ENCODE results near the gene OSBPL6.

Gene OSBPL6

GRCh38 chr2:178363252-178363651 is 168.9 kb downstream of the OSBPL6 start:
- Histone ChIP-seq H3K4me1 (ENCODE audit: control insufficient read depth, insufficient read depth, low read length) (no peaks in the 10 kb centered on the region), H3K4me3 (ENCODE audit: insufficient read depth, low read depth, low read length) (no peak overlapping the region), H3K9me3 (ENCODE audit: control insufficient read depth, low read length) (no peaks in the 10 kb centered on the region), H3K27me3 (ENCODE audit: control insufficient read depth, insufficient read depth, low read length, poor library complexity, severe bottlenecking) (no peaks in the 10 kb centered on the region), H3K27ac (ENCODE audit: insufficient read depth, low read depth, low read length, poor library complexity, severe bottlenecking) (no peak overlapping the region), H3K36me3 (ENCODE audit: control insufficient read depth, insufficient read depth, low read length) (no peaks in the 10 kb centered on the region)
- 97% methylated on average over 6 to 7 of the region's 7 CpGs for WGBS, 2 experiments

DNA sequence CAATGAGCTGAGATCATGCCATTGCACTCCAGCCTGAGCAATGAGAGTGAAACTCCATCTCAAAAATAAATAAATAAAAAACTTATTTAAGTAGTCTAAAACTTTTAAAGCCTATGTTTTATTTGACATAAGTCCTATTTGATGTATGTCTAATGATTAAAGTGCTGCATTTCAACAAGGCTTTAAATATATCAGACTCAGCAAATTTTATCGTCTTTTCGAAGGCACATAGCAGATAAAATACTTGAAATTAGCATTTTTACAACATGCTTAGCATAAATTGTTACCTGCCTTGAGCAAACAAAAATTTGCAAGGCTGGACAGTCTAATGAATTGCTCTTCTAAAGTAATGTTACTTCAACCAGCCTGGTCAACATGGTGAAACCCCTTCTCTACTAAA is 170.8 kb downstream of the OSBPL6 start:
- Histone ChIP-seq H3K36me3 (ENCODE audit: control insufficient read depth, insufficient read depth, low read length) (no peaks in the 10 kb centered on the region), H3K4me3 (ENCODE audit: insufficient read depth, low read depth, low read length) (no peak overlapping the region), H3K27me3 (ENCODE audit: control insufficient read depth, insufficient read depth, low read length, poor library complexity, severe bottlenecking) (no peaks in the 10 kb centered on the region), H3K4me1 (ENCODE audit: control insufficient read depth, insufficient read depth, low read length) (no peaks in the 10 kb centered on the region), H3K9me3 (ENCODE audit: control insufficient read depth, low read length) (no peaks in the 10 kb centered on the region), H3K27ac (ENCODE audit: insufficient read depth, low read depth, low read length, poor library complexity, severe bottlenecking) (no peak overlapping the region)
- WGBS, 2 experiments: 85 to 96% methylated on average over 2 of the region's 2 CpGs

- no peaks in the 10 kb centered on the region for H3K9me3 ChIP-seq (ENCODE audit: control insufficient read depth, low read length)
- no peaks in the 10 kb centered on the region for H3K36me3 ChIP-seq (ENCODE audit: control insufficient read depth, insufficient read depth, low read length)
- H3K27me3 ChIP-seq (ENCODE audit: control insufficient read depth, insufficient read depth, low read length, poor library complexity, severe bottlenecking): no peaks in the 10 kb centered on the region
- no peaks in the 10 kb centered on the region for H3K4me1 ChIP-seq (ENCODE audit: control insufficient read depth, insufficient read depth, low read length)
- H3K4me3 ChIP-seq (ENCODE audit: insufficient read depth, low read depth, low read length): no peak overlapping the region
- no peak overlapping the region for H3K27ac ChIP-seq (ENCODE audit: insufficient read depth, low read depth, low read length, poor library complexity, severe bottlenecking)
- WGBS, 2 experiments: 87 to 100% methylated on average over 2 to 3 of the region's 4 CpGs
Measured at GRCh38 chr2:178366412-178366811, 172.1 kb downstream of the OSBPL6 start.

- H3K27me3 ChIP-seq (ENCODE audit: control insufficient read depth, insufficient read depth, low read length, poor library complexity, severe bottlenecking): no peaks in the 10 kb centered on the region
- WGBS, 2 experiments: 96 to 100% methylated on average over 1 of the region's 1 CpG
- no peaks in the 10 kb centered on the region for H3K4me1 ChIP-seq (ENCODE audit: control insufficient read depth, insufficient read depth, low read length)
- H3K4me3 ChIP-seq (ENCODE audit: insufficient read depth, low read depth, low read length): no peak overlapping the region
- no peak overlapping the region for H3K27ac ChIP-seq (ENCODE audit: insufficient read depth, low read depth, low read length, poor library complexity, severe bottlenecking)
- no peaks in the 10 kb centered on the region for H3K9me3 ChIP-seq (ENCODE audit: control insufficient read depth, low read length)
- no peaks in the 10 kb centered on the region for H3K36me3 ChIP-seq (ENCODE audit: control insufficient read depth, insufficient read depth, low read length)
Measured at GRCh38 chr2:178367344-178367743, 173.0 kb downstream of the OSBPL6 start.

- H3K4me3 ChIP-seq (ENCODE audit: insufficient read depth, low read depth, low read length): no peak overlapping the region
- H3K27me3 ChIP-seq (ENCODE audit: control insufficient read depth, insufficient read depth, low read length, poor library complexity, severe bottlenecking): no peaks in the 10 kb centered on the region
- no peaks in the 10 kb centered on the region for H3K4me1 ChIP-seq (ENCODE audit: control insufficient read depth, insufficient read depth, low read length)
- H3K36me3 ChIP-seq (ENCODE audit: control insufficient read depth, insufficient read depth, low read length): no peaks in the 10 kb centered on the region
- WGBS, 2 experiments: 79 to 100% methylated on average over 1 of the region's 1 CpG
- H3K9me3 ChIP-seq (ENCODE audit: control insufficient read depth, low read length): no peaks in the 10 kb centered on the region
- H3K27ac ChIP-seq (ENCODE audit: insufficient read depth, low read depth, low read length, poor library complexity, severe bottlenecking): no peak overlapping the region
Measured at GRCh38 chr2:178374865-178375264, 180.6 kb downstream of the OSBPL6 start.

DNA sequence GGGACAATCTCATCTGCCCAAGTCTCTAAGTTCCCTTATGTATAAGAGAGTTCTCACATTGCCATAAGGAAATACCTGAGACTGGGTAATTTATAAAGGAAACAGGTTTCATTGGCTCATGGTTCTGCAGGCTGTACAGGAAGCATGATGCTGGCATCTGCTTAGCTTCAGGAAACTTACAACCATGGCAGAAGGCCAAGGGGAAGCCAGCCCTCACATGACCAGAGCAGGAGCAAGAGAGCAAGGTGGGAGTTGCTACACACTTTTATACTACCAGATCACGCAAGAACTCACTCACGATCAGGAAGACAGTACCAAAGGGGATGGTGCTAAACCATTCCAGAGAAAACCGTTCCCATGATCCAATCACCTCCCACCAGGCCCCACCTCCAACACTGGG is 182.7 kb downstream of the OSBPL6 start:
- no peaks in the 10 kb centered on the region for H3K27me3 ChIP-seq (ENCODE audit: control insufficient read depth, insufficient read depth, low read length, poor library complexity, severe bottlenecking)
- 92 to 93% methylated on average over 3 of the region's 3 CpGs for WGBS, 2 experiments
- H3K4me1 ChIP-seq (ENCODE audit: control insufficient read depth, insufficient read depth, low read length): no peaks in the 10 kb centered on the region
- H3K9me3 ChIP-seq (ENCODE audit: control insufficient read depth, low read length): no peaks in the 10 kb centered on the region
- H3K27ac ChIP-seq (ENCODE audit: insufficient read depth, low read depth, low read length, poor library complexity, severe bottlenecking): no peak overlapping the region
- H3K4me3 ChIP-seq (ENCODE audit: insufficient read depth, low read depth, low read length): no peak overlapping the region
- H3K36me3 ChIP-seq (ENCODE audit: control insufficient read depth, insufficient read depth, low read length): no peaks in the 10 kb centered on the region

- H3K4me1 ChIP-seq (ENCODE audit: control insufficient read depth, insufficient read depth, low read length): no peaks in the 10 kb centered on the region
- H3K27ac ChIP-seq (ENCODE audit: insufficient read depth, low read depth, low read length, poor library complexity, severe bottlenecking): no peak overlapping the region
- WGBS, 2 experiments: 92 to 95% methylated on average over 4 of the region's 4 CpGs
- H3K4me3 ChIP-seq (ENCODE audit: insufficient read depth, low read depth, low read length): no peak overlapping the region
- no peaks in the 10 kb centered on the region for H3K36me3 ChIP-seq (ENCODE audit: control insufficient read depth, insufficient read depth, low read length)
- no peaks in the 10 kb centered on the region for H3K9me3 ChIP-seq (ENCODE audit: control insufficient read depth, low read length)
- H3K27me3 ChIP-seq (ENCODE audit: control insufficient read depth, insufficient read depth, low read length, poor library complexity, severe bottlenecking): no peaks in the 10 kb centered on the region
Measured at GRCh38 chr2:178379162-178380004, 185.1 kb downstream of the OSBPL6 start.

GRCh38 chr2:178380763-178381162 is 186.5 kb downstream of the OSBPL6 start:
- H3K27ac ChIP-seq (ENCODE audit: insufficient read depth, low read depth, low read length, poor library complexity, severe bottlenecking): no peak overlapping the region
- H3K9me3 ChIP-seq (ENCODE audit: control insufficient read depth, low read length): no peaks in the 10 kb centered on the region
- H3K4me3 ChIP-seq (ENCODE audit: insufficient read depth, low read depth, low read length): no peak overlapping the region
- 100% methylated on average over 1 of the region's 1 CpG; no CpG with 5 or more reads in 1 of the 2 experiments for WGBS, 2 experiments
- H3K27me3 ChIP-seq (ENCODE audit: control insufficient read depth, insufficient read depth, low read length, poor library complexity, severe bottlenecking): no peaks in the 10 kb centered on the region
- H3K36me3 ChIP-seq (ENCODE audit: control insufficient read depth, insufficient read depth, low read length): no peaks in the 10 kb centered on the region
- no peaks in the 10 kb centered on the region for H3K4me1 ChIP-seq (ENCODE audit: control insufficient read depth, insufficient read depth, low read length)

GRCh38 chr2:178383718-178384117 is 189.4 kb downstream of the OSBPL6 start:
- Histone ChIP-seq H3K9me3 (ENCODE audit: control insufficient read depth, low read length) (no peaks in the 10 kb centered on the region), H3K27me3 (ENCODE audit: control insufficient read depth, insufficient read depth, low read length, poor library complexity, severe bottlenecking) (no peaks in the 10 kb centered on the region), H3K36me3 (ENCODE audit: control insufficient read depth, insufficient read depth, low read length) (no peaks in the 10 kb centered on the region), H3K4me3 (ENCODE audit: insufficient read depth, low read depth, low read length) (no peak overlapping the region), H3K4me1 (ENCODE audit: control insufficient read depth, insufficient read depth, low read length) (no peaks in the 10 kb centered on the region), H3K27ac (ENCODE audit: insufficient read depth, low read depth, low read length, poor library complexity, severe bottlenecking) (no peak overlapping the region)
- WGBS, 2 experiments: 92 to 93% methylated on average over 5 of the region's 5 CpGs

DNA sequence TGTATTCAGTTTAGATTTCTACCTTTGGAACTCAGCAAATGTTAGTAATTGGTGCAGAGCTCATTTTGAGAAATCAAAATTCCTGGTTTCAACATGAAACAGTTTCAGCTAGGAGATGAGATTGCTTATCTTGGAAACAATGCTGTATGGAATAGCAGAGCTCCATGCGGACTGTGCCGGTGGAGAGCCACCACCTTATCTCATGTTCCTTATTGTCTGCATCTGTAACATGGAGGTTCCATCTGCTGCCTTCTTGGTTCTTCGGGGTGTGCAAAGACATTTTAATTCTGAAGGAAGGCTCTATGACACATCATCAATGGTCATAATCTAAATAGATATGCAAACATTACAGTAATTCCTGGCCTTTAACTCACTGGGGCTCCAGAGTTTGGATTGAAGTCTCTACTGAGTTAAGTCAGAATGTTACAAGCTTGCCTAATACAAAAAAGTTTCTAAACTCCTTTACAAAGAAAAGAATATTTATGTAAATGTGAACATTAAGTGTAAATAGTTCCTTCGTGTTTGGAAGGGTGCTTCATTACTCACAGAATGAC is 191.4 kb downstream of the OSBPL6 start:
- Histone ChIP-seq H3K27me3 (ENCODE audit: control insufficient read depth, insufficient read depth, low read length, poor library complexity, severe bottlenecking) (no peaks in the 10 kb centered on the region), H3K27ac (ENCODE audit: insufficient read depth, low read depth, low read length, poor library complexity, severe bottlenecking) (no peak overlapping the region), H3K4me1 (ENCODE audit: control insufficient read depth, insufficient read depth, low read length) (no peaks in the 10 kb centered on the region), H3K9me3 (ENCODE audit: control insufficient read depth, low read length) (no peaks in the 10 kb centered on the region), H3K4me3 (ENCODE audit: insufficient read depth, low read depth, low read length) (no peak overlapping the region), H3K36me3 (ENCODE audit: control insufficient read depth, insufficient read depth, low read length) (no peaks in the 10 kb centered on the region)
- 88 to 90% methylated on average over 3 to 4 of the region's 4 CpGs for WGBS, 2 experiments
